GM18511 (cell line): ENCODE data around the gene CD109.
A peak's percentile ranks its signal among the peaks of the same experiment; 100 is the strongest.
"Not testable (repeated sequence)": the region's sequence is repeated elsewhere in the genome, so short reads cannot be mapped to it uniquely, and the experiment has no call there.

Experiments
- ATAC-seq: cut with Tn5 transposase; IDR thresholded peaks from one replicate; pipeline ENCODE4 v1.9.1; 2021; ENCODE audit warnings: mild to moderate bottlenecking, moderate library complexity; ENCODE audit not compliant: unreplicated experiment

Gene CD109

GRCh38 chr6:73782911-73783310 lies 86.9 kb downstream of the CD109 start:
- no peak for ATAC-seq

GRCh38 chr6:73784726-73785505 lies 88.9 kb downstream of the CD109 start:
- ATAC-seq = no peak

GRCh38 chr6:73790574-73790973 lies 94.6 kb downstream of the CD109 start:
- no peak for ATAC-seq

GRCh38 chr6:73791336-73791735 lies 95.3 kb downstream of the CD109 start:
- ATAC-seq = no peak

- ATAC-seq = no peak
Measured at GRCh38 chr6:73792738-73793137, 96.7 kb downstream of the CD109 start.

- no peak for ATAC-seq
Measured at GRCh38 chr6:73796881-73797280, 100.9 kb downstream of the CD109 start.

GRCh38 chr6:73797861-73798260 lies 101.9 kb downstream of the CD109 start:
- no peak for ATAC-seq

- peak; percentile 70 for ATAC-seq
Measured at GRCh38 chr6:73798592-73798991, 102.6 kb downstream of the CD109 start.

GRCh38 chr6:73800997-73801396 lies 105.0 kb downstream of the CD109 start:
- no peak for ATAC-seq

- no peak for ATAC-seq
Measured at GRCh38 chr6:73801652-73802268, 105.8 kb downstream of the CD109 start.

- no peak for ATAC-seq
Measured at GRCh38 chr6:73802366-73802765, 106.4 kb downstream of the CD109 start.

- peak; percentile 35 for ATAC-seq
Measured at GRCh38 chr6:73803562-73804241, 107.7 kb downstream of the CD109 start.

GRCh38 chr6:73805221-73805620 lies 109.2 kb downstream of the CD109 start:
- not testable (repeated sequence) for ATAC-seq

GRCh38 chr6:73805982-73806381 lies 110.0 kb downstream of the CD109 start:
- not testable (repeated sequence) for ATAC-seq

GRCh38 chr6:73811706-73812105 lies 115.7 kb downstream of the CD109 start:
- ATAC-seq = no peak

- peak; percentile 62 for ATAC-seq
Measured at GRCh38 chr6:73817253-73817652, 121.2 kb downstream of the CD109 start.

- ATAC-seq = no peak
Measured at GRCh38 chr6:73823046-73823735, 127.2 kb downstream of the CD109 start.

- ATAC-seq = no peak
Measured at GRCh38 chr6:73823832-73824231, 127.8 kb downstream of the CD109 start.

GRCh38 chr6:73826571-73826970 lies 130.6 kb downstream of the CD109 start:
- ATAC-seq = no peak

GRCh38 chr6:73830119-73830518 lies 134.1 kb downstream of the CD109 start:
- peak; percentile 56 for ATAC-seq

- no peak for ATAC-seq
Measured at GRCh38 chr6:73832313-73832712, 136.3 kb downstream of the CD109 start.
